Measurements from ENCODE around the gene PLCL1.

- TF ChIP-seq EZH2 (IDR thresholded peaks at IDR 0.05), result no peak
- TF ChIP-seq POLR2AphosphoS5 (IDR thresholded peaks at IDR 0.05; ENCODE audit: borderline replicate concordance, low read depth, low read length), result no peak
- no peak for TF ChIP-seq FOXP2 (optimal IDR thresholded peaks at IDR 0.05; ENCODE audit: control extremely low read depth, extremely low read length, insufficient read depth)
Observed at GRCh38 chr2:197846128-197846527, 41.7 kb downstream of the PLCL1 start.

Measured in SK-N-MC (cell line).